ENCODE data around the gene CEMIP2.
A peak's percentile ranks its signal among the peaks of the same experiment; 100 is the strongest.

The CEMIP2 gene

DNA sequence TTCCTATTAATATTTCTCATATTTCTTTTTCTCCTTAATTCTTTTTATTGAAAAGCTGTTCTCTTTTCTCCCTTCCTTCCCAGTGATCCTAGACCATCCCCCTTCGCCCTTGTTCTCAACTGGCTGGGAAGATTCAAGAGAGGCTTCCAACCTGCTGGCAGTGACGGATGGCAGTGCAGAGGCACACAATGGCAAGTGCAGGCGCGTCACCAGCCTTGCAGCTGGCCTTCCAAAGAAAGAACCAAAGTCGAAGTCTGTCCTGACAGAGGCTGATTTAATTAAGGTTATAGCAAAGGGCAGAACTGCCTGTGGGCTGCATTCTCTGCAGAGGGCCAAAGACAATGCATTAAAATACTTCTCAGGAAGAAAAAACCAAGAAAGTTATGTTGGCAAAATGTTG is 7.4 kb downstream of the CEMIP2 start:
- Histone ChIP-seq H3K9me3 (ENCODE audit: control insufficient read depth, insufficient read depth, low read length) (no peaks in the 10 kb centered on the region), H3K9ac (ENCODE audit: low read depth, low read length) (no peak overlapping the region), H3K27ac (ENCODE audit: low read depth, low read length) (peak overlapping the region; percentile 63), H3K27me3 (ENCODE audit: control insufficient read depth, insufficient read depth, low read length) (no peaks in the 10 kb centered on the region), H3K4me3 (ENCODE audit: low read depth, low read length) (peak overlapping the region; percentile 7; the same call in 1 of the 2 replicates), H3K4me1 (ENCODE audit: control insufficient read depth, insufficient read depth, low read length) (peaks cover 90% of the 10 kb centered on the region), H3K36me3 (ENCODE audit: control insufficient read depth, insufficient read depth, low read length) (no peaks in the 10 kb centered on the region)

- Histone ChIP-seq H3K9ac (ENCODE audit: low read depth, low read length) (no peak overlapping the region), H3K9me3 (ENCODE audit: control insufficient read depth, insufficient read depth, low read length) (no peaks in the 10 kb centered on the region), H3K4me1 (ENCODE audit: control insufficient read depth, insufficient read depth, low read length) (peaks cover 88% of the 10 kb centered on the region), H3K27me3 (ENCODE audit: control insufficient read depth, insufficient read depth, low read length) (no peaks in the 10 kb centered on the region), H3K36me3 (ENCODE audit: control insufficient read depth, insufficient read depth, low read length) (no peaks in the 10 kb centered on the region), H3K27ac (ENCODE audit: low read depth, low read length) (peak overlapping the region; percentile 89), H3K4me3 (ENCODE audit: low read depth, low read length) (peak overlapping the region; percentile 42)
These were observed 9.5 kb downstream of the CEMIP2 start for GRCh38 chr9:71758785-71759184.

DNA sequence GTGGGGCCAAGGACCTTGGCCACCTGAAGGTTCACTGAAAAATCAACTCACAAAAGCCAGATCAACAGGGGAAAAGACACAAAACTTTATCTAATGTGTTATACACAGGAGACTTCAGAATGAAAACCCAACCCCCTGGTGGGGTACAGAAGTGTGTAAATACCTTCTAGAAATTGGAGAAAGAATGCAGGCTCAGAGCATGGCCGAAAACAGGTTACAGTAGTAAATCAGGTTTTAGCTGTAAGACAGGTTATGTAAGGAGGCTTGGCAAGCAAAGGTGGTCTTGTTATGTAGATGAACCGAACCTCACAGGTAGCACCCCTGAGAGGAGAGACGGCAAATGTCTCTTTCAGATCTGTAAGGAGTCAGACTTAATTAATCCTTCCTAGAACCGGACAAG is 10.0 kb downstream of the CEMIP2 start:
- no peaks in the 10 kb centered on the region for H3K27me3 ChIP-seq (ENCODE audit: control insufficient read depth, insufficient read depth, low read length)
- peak overlapping the region; percentile 42 for H3K4me3 ChIP-seq (ENCODE audit: low read depth, low read length)
- H3K9ac ChIP-seq (ENCODE audit: low read depth, low read length), result no peak overlapping the region
- peaks cover 87% of the 10 kb centered on the region for H3K4me1 ChIP-seq (ENCODE audit: control insufficient read depth, insufficient read depth, low read length)
- peak overlapping the region; percentile 89 for H3K27ac ChIP-seq (ENCODE audit: low read depth, low read length)
- no peaks in the 10 kb centered on the region for H3K9me3 ChIP-seq (ENCODE audit: control insufficient read depth, insufficient read depth, low read length)
- no peaks in the 10 kb centered on the region for H3K36me3 ChIP-seq (ENCODE audit: control insufficient read depth, insufficient read depth, low read length)

DNA sequence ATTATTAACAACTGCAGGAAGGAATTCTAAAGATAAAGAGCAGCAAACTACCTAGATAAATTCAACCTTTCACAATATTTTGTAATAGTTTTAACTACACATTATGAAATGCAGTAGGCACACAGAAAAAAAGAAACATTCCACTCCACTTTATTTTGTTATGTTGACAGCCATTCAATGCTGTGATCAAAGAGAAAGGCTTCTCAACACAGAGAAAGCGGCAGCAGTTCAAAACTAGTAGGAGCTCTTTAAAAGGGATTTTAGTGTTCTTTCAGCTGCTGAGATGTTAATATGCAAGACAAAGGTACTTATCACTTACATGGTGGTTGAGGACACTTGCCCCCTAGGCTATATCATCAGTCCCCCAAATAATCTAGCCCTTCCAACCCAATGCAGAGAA is 11.6 kb downstream of the CEMIP2 start:
- Histone ChIP-seq H3K9ac (ENCODE audit: low read depth, low read length) (no peak overlapping the region), H3K4me1 (ENCODE audit: control insufficient read depth, insufficient read depth, low read length) (peaks cover 91% of the 10 kb centered on the region), H3K36me3 (ENCODE audit: control insufficient read depth, insufficient read depth, low read length) (no peaks in the 10 kb centered on the region), H3K9me3 (ENCODE audit: control insufficient read depth, insufficient read depth, low read length) (no peaks in the 10 kb centered on the region), H3K27me3 (ENCODE audit: control insufficient read depth, insufficient read depth, low read length) (no peaks in the 10 kb centered on the region), H3K27ac (ENCODE audit: low read depth, low read length) (peak overlapping the region; percentile 89), H3K4me3 (ENCODE audit: low read depth, low read length) (peak overlapping the region; percentile 42)

DNA sequence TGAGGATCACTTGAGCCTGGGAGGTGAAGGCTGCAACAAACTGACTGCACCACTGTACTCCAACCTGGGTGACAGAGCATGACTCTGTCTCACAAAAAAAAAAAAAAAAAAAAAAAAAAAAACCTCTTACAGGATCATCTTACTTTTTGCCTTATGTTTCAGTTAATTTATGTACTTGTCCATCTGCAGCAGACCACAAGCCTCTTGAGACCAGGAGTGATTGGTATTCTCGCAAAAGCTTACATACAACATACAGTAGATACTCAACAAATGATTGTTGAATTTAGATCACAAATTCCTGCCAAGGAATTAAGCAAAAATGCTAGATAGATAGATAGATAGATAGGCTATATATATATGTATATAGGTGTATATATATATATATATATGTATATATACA is 12.4 kb downstream of the CEMIP2 start:
- peaks cover 89% of the 10 kb centered on the region for H3K4me1 ChIP-seq (ENCODE audit: control insufficient read depth, insufficient read depth, low read length)
- no peak overlapping the region for H3K27ac ChIP-seq (ENCODE audit: low read depth, low read length)
- H3K4me3 ChIP-seq (ENCODE audit: low read depth, low read length), result no peak overlapping the region
- H3K9me3 ChIP-seq (ENCODE audit: control insufficient read depth, insufficient read depth, low read length), result no peaks in the 10 kb centered on the region
- no peaks in the 10 kb centered on the region for H3K27me3 ChIP-seq (ENCODE audit: control insufficient read depth, insufficient read depth, low read length)
- H3K36me3 ChIP-seq (ENCODE audit: control insufficient read depth, insufficient read depth, low read length), result no peaks in the 10 kb centered on the region
- H3K9ac ChIP-seq (ENCODE audit: low read depth, low read length), result no peak overlapping the region

GRCh38 chr9:71755230-71755629 is 13.1 kb downstream of the CEMIP2 start:
- no peak overlapping the region for H3K4me3 ChIP-seq (ENCODE audit: low read depth, low read length)
- H3K4me1 ChIP-seq (ENCODE audit: control insufficient read depth, insufficient read depth, low read length), result peaks cover 83% of the 10 kb centered on the region
- no peaks in the 10 kb centered on the region for H3K27me3 ChIP-seq (ENCODE audit: control insufficient read depth, insufficient read depth, low read length)
- H3K9me3 ChIP-seq (ENCODE audit: control insufficient read depth, insufficient read depth, low read length), result no peaks in the 10 kb centered on the region
- H3K27ac ChIP-seq (ENCODE audit: low read depth, low read length), result no peak overlapping the region
- H3K9ac ChIP-seq (ENCODE audit: low read depth, low read length), result no peak overlapping the region
- H3K36me3 ChIP-seq (ENCODE audit: control insufficient read depth, insufficient read depth, low read length), result no peaks in the 10 kb centered on the region

- peak overlapping the region; percentile 79 for H3K27ac ChIP-seq (ENCODE audit: low read depth, low read length)
- H3K4me3 ChIP-seq (ENCODE audit: low read depth, low read length), result no peak overlapping the region
- peaks cover 9% of the 10 kb centered on the region for H3K36me3 ChIP-seq (ENCODE audit: control insufficient read depth, insufficient read depth, low read length)
- H3K27me3 ChIP-seq (ENCODE audit: control insufficient read depth, insufficient read depth, low read length), result no peaks in the 10 kb centered on the region
- H3K9ac ChIP-seq (ENCODE audit: low read depth, low read length), result no peak overlapping the region
- H3K9me3 ChIP-seq (ENCODE audit: control insufficient read depth, insufficient read depth, low read length), result no peaks in the 10 kb centered on the region
- peaks cover 75% of the 10 kb centered on the region for H3K4me1 ChIP-seq (ENCODE audit: control insufficient read depth, insufficient read depth, low read length)
These were observed 14.2 kb downstream of the CEMIP2 start for GRCh38 chr9:71754151-71754550.

DNA sequence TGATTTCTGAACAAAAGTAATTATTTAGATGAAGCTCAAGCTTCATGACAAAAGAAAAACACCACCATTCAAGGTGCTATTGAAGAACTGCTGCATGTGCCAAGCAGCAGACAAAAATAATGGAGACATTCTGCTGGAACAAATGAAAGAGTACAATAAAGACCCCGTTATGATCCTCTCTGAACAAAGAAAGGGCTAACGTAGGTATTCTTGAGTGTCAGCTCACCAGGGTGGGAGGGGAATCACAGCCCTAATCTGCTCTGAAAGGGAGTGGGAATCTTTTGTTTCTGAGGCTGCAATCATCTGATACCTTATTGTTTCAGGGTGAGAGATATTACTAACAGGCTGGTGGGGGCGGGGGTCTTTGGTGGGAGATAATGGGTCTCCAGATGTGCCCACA is 15.4 kb downstream of the CEMIP2 start:
- Histone ChIP-seq H3K4me3 (ENCODE audit: low read depth, low read length) (no peak overlapping the region), H3K9ac (ENCODE audit: low read depth, low read length) (no peak overlapping the region), H3K27me3 (ENCODE audit: control insufficient read depth, insufficient read depth, low read length) (no peaks in the 10 kb centered on the region), H3K36me3 (ENCODE audit: control insufficient read depth, insufficient read depth, low read length) (peaks cover 21% of the 10 kb centered on the region), H3K4me1 (ENCODE audit: control insufficient read depth, insufficient read depth, low read length) (peaks cover 69% of the 10 kb centered on the region), H3K9me3 (ENCODE audit: control insufficient read depth, insufficient read depth, low read length) (no peaks in the 10 kb centered on the region), H3K27ac (ENCODE audit: low read depth, low read length) (peak overlapping the region; percentile 72)

DNA sequence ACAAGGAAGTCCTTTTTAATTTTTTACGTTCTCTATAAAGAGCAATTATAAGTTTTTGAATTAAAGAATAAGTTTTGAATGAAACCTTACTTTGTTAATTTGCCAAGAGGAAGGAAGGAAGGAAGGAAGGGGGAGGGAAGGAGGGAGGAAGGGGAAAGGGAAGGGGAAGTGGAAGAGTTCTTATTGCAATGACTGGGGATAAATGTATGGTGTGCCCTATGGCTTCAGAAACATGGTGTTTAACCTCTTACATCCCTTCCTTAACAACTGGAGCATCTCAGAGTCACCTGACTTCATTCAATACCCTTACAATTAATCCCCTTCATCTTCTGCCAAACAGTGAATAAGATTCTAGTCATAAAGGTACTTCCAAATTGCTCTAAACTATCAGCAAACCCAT is 16.0 kb downstream of the CEMIP2 start:
- Histone ChIP-seq H3K27ac (ENCODE audit: low read depth, low read length) (peak overlapping the region; percentile 72), H3K9ac (ENCODE audit: low read depth, low read length) (no peak overlapping the region), H3K4me1 (ENCODE audit: control insufficient read depth, insufficient read depth, low read length) (peaks cover 67% of the 10 kb centered on the region), H3K4me3 (ENCODE audit: low read depth, low read length) (no peak overlapping the region), H3K36me3 (ENCODE audit: control insufficient read depth, insufficient read depth, low read length) (peaks cover 26% of the 10 kb centered on the region), H3K27me3 (ENCODE audit: control insufficient read depth, insufficient read depth, low read length) (no peaks in the 10 kb centered on the region), H3K9me3 (ENCODE audit: control insufficient read depth, insufficient read depth, low read length) (no peaks in the 10 kb centered on the region)

DNA sequence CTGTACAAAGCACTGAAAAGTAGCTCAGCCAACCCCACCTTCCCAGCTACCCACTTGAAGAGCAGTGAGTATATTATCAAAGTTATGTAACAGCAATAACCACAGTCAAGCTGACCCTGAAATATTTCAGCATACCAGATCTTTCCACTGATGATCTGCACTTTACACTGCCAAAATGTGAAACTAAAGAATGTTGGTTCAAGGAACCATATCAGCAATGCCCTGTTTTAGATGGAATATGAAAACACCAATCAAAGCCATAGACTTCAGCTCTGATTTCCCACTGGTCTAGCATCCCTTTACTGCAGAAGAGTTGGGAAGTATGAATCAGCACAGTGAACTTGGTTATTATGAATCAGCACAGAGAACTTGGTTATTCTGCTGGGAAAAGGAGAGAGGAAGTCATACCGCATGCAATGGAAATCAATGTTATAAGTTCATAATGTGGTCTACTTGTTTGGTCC is 20.0 kb downstream of the CEMIP2 start:
- Histone ChIP-seq H3K4me1 (ENCODE audit: control insufficient read depth, insufficient read depth, low read length) (peaks cover 65% of the 10 kb centered on the region), H3K9me3 (ENCODE audit: control insufficient read depth, insufficient read depth, low read length) (no peaks in the 10 kb centered on the region), H3K27me3 (ENCODE audit: control insufficient read depth, insufficient read depth, low read length) (no peaks in the 10 kb centered on the region), H3K36me3 (ENCODE audit: control insufficient read depth, insufficient read depth, low read length) (peaks cover 60% of the 10 kb centered on the region), H3K9ac (ENCODE audit: low read depth, low read length) (no peak overlapping the region), H3K4me3 (ENCODE audit: low read depth, low read length) (no peak overlapping the region), H3K27ac (ENCODE audit: low read depth, low read length) (no peak overlapping the region)

DNA sequence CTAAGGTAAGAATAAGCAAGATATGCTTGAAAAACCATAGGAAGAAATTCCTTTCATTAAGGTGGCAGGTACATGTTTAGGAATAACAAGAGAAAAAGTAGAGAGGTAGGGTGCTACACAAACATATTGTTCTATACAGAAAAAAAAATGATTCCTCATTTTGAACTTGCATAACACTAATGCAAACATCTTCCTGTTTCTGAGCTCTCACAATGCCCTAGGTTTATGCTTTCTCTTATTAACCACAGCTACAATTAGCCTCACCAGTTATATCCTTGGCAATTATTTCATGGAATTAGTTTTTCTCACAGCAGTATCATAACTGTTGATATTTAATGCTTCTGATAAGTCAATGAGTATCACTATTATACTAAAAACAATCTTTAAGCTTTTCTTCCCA is 20.7 kb downstream of the CEMIP2 start:
- Histone ChIP-seq H3K4me1 (ENCODE audit: control insufficient read depth, insufficient read depth, low read length) (peaks cover 58% of the 10 kb centered on the region), H3K9me3 (ENCODE audit: control insufficient read depth, insufficient read depth, low read length) (no peaks in the 10 kb centered on the region), H3K36me3 (ENCODE audit: control insufficient read depth, insufficient read depth, low read length) (peaks cover 67% of the 10 kb centered on the region), H3K27me3 (ENCODE audit: control insufficient read depth, insufficient read depth, low read length) (no peaks in the 10 kb centered on the region), H3K27ac (ENCODE audit: low read depth, low read length) (no peak overlapping the region), H3K4me3 (ENCODE audit: low read depth, low read length) (no peak overlapping the region), H3K9ac (ENCODE audit: low read depth, low read length) (no peak overlapping the region)

- Histone ChIP-seq H3K27ac (ENCODE audit: low read depth, low read length) (peak overlapping the region; percentile 63), H3K9ac (ENCODE audit: low read depth, low read length) (no peak overlapping the region), H3K9me3 (ENCODE audit: control insufficient read depth, insufficient read depth, low read length) (no peaks in the 10 kb centered on the region), H3K27me3 (ENCODE audit: control insufficient read depth, insufficient read depth, low read length) (no peaks in the 10 kb centered on the region), H3K36me3 (ENCODE audit: control insufficient read depth, insufficient read depth, low read length) (peaks cover 75% of the 10 kb centered on the region), H3K4me3 (ENCODE audit: low read depth, low read length) (no peak overlapping the region), H3K4me1 (ENCODE audit: control insufficient read depth, insufficient read depth, low read length) (peaks cover 50% of the 10 kb centered on the region)
These were observed 21.6 kb downstream of the CEMIP2 start for GRCh38 chr9:71746758-71747125.
